Measurements from ENCODE around the gene CSDE1.
"Not testable (repeated sequence)": the region's sequence is repeated elsewhere in the genome, so short reads cannot be mapped to it uniquely, and the experiment has no call there.

CSDE1 gene

GRCh38 chr1:114757455-114758255 lies at the start of gene CSDE1:
CSDE1 (minus strand) TSS chr1:114757984; CDS start chr1:114739890, 18,094 bp downstream.
- peak; percentile 96 for DNase-seq

- not testable (repeated sequence) for DNase-seq
Measured at GRCh38 chr1:114804449-114804848, 46.7 kb upstream of the CSDE1 start.

- DNase-seq = no peak
Measured at GRCh38 chr1:114803001-114803400, 45.2 kb upstream of the CSDE1 start.

GRCh38 chr1:114794038-114794437 lies 36.3 kb upstream of the CSDE1 start:
- no peak for DNase-seq

GRCh38 chr1:114790581-114790980 lies 32.8 kb upstream of the CSDE1 start:
- not testable (repeated sequence) for DNase-seq

- DNase-seq = not testable (repeated sequence)
Measured at GRCh38 chr1:114786440-114786839, 28.7 kb upstream of the CSDE1 start.

GRCh38 chr1:114782476-114782875 lies 24.7 kb upstream of the CSDE1 start:
- no peak for DNase-seq

- peak; percentile 95 for DNase-seq
Measured at GRCh38 chr1:114780344-114781226, 22.8 kb upstream of the CSDE1 start, which contains the start of gene SIKE1. SIKE1 (minus strand) TSS chr1:114780685; CDS start chr1:114780607, 78 bp downstream.

- no peak for DNase-seq
Measured at GRCh38 chr1:114779722-114780121, 21.9 kb upstream of the CSDE1 start.

- not testable (repeated sequence) for DNase-seq
Measured at GRCh38 chr1:114776726-114777125, 18.9 kb upstream of the CSDE1 start.

GRCh38 chr1:114771992-114772391 lies 14.2 kb upstream of the CSDE1 start:
- DNase-seq = no peak

- no peak for DNase-seq
Measured at GRCh38 chr1:114770989-114771388, 13.2 kb upstream of the CSDE1 start.

- DNase-seq = no peak
Measured at GRCh38 chr1:114764689-114765088, 6.9 kb upstream of the CSDE1 start.

GRCh38 chr1:114758256-114758832 lies 560 bp upstream of the CSDE1 start:
- DNase-seq = no peak

- no peak for DNase-seq
Measured at GRCh38 chr1:114756949-114757454, 782 bp downstream of the CSDE1 start.

- DNase-seq = no peak
Measured at GRCh38 chr1:114756009-114756892, 1.5 kb downstream of the CSDE1 start.

- no peak for DNase-seq
Measured at GRCh38 chr1:114755006-114755931, 2.5 kb downstream of the CSDE1 start.

GRCh38 chr1:114753702-114754101 lies 4.1 kb downstream of the CSDE1 start:
- not testable (repeated sequence) for DNase-seq

- no peak for DNase-seq
Measured at GRCh38 chr1:114753143-114753542, 4.6 kb downstream of the CSDE1 start.

- no peak for DNase-seq
Measured at GRCh38 chr1:114750780-114751179, 7.0 kb downstream of the CSDE1 start.

- DNase-seq = no peak
Measured at GRCh38 chr1:114749835-114750234, 7.9 kb downstream of the CSDE1 start.

All from CD4-positive, alpha-beta T cell treated with Interleukin-6 for 4 hours (primary cell).